HG02840 (cell line): Measurements from ENCODE around the gene CLMN.

Experiments used
- ATAC-seq: cut with Tn5 transposase; IDR thresholded peaks from one replicate; pipeline ENCODE4 v1.9.1; 2021; ENCODE audit warnings: mild to moderate bottlenecking, moderate library complexity, moderate number of reproducible peaks; ENCODE audit not compliant: unreplicated experiment, low FRiP score

CLMN gene

GRCh38 chr14:95344536-95344935 is 24.8 kb upstream of the CLMN start:
- ATAC-seq = no peak

GRCh38 chr14:95341564-95341963 is 21.9 kb upstream of the CLMN start:
- no peak for ATAC-seq

- no peak for ATAC-seq
Observed at GRCh38 chr14:95341115-95341514, 21.4 kb upstream of the CLMN start.

- no peak for ATAC-seq
Observed at GRCh38 chr14:95340201-95340697, 20.5 kb upstream of the CLMN start.

- no peak for ATAC-seq
Observed at GRCh38 chr14:95339301-95339865, 19.7 kb upstream of the CLMN start.

- no peak for ATAC-seq
Observed at GRCh38 chr14:95338436-95338835, 18.7 kb upstream of the CLMN start.

- ATAC-seq = no peak
Observed at GRCh38 chr14:95337041-95337595, 17.4 kb upstream of the CLMN start.

GRCh38 chr14:95336192-95336760 is 16.6 kb upstream of the CLMN start:
- no peak for ATAC-seq

GRCh38 chr14:95335071-95335470 is 15.4 kb upstream of the CLMN start:
- no peak for ATAC-seq

- no peak for ATAC-seq
Observed at GRCh38 chr14:95334044-95334443, 14.3 kb upstream of the CLMN start.

- no peak for ATAC-seq
Observed at GRCh38 chr14:95332641-95333040, 12.9 kb upstream of the CLMN start.

- ATAC-seq = no peak
Observed at GRCh38 chr14:95331708-95332408, 12.2 kb upstream of the CLMN start.

- ATAC-seq = no peak
Observed at GRCh38 chr14:95330591-95331370, 11.1 kb upstream of the CLMN start.

GRCh38 chr14:95329941-95330340 is 10.2 kb upstream of the CLMN start:
- ATAC-seq = no peak

- ATAC-seq = no peak
Observed at GRCh38 chr14:95328729-95329503, 9.2 kb upstream of the CLMN start.

GRCh38 chr14:95327558-95328374 is 8.1 kb upstream of the CLMN start:
- ATAC-seq = peak; percentile 93

GRCh38 chr14:95326987-95327386 is 7.3 kb upstream of the CLMN start:
- ATAC-seq = no peak

- no peak for ATAC-seq
Observed at GRCh38 chr14:95323917-95324316, 4.2 kb upstream of the CLMN start.

GRCh38 chr14:95323361-95323760 is 3.7 kb upstream of the CLMN start:
- no peak for ATAC-seq
